SU-DHL-6 (cell line): ENCODE results near the gene ATMIN.

Source experiments
- EZH2phosphoT487 ChIP-seq: fragments of 200-600 bp; sonication (generic), shearing (Covaris generic); conservative IDR thresholded peaks from 2 replicates; pipeline ENCODE4 v1.6.1; 2018; ENCODE audit warnings: mild to moderate bottlenecking, antibody characterized with exemption, low read length, moderate library complexity, mixed read lengths
- TF ChIP-seq, protein P1 (sequence below): fragments of 200-600 bp; sonication (generic); IDR thresholded peaks from one replicate; pipeline ENCODE4 v1.5.1; 2017; ENCODE audit warnings: antibody characterized with exemption, mild to moderate bottlenecking, low read length, moderate library complexity; ENCODE audit not compliant: insufficient read depth, poor library complexity, severe bottlenecking

DNA sequence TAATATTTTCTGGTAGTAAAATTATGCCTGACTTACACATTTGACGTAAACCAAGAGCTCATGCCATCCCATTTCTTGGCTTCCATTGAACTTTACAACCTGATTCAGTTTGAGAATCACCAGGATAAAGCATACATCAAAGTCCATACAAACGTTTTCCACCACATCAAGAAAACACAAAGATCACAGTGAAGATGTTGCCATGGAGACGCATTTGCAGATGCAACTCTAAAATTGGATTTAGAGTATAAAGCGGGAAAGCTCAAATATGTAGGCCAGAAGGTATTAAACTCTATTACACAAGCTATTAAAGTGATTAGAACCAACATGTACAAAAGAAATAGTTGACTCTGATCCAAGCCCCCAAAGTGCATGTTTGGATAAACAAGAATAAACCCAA, 31.0 kb downstream of the ATMIN start:
- TF ChIP-seq, protein P1, sequence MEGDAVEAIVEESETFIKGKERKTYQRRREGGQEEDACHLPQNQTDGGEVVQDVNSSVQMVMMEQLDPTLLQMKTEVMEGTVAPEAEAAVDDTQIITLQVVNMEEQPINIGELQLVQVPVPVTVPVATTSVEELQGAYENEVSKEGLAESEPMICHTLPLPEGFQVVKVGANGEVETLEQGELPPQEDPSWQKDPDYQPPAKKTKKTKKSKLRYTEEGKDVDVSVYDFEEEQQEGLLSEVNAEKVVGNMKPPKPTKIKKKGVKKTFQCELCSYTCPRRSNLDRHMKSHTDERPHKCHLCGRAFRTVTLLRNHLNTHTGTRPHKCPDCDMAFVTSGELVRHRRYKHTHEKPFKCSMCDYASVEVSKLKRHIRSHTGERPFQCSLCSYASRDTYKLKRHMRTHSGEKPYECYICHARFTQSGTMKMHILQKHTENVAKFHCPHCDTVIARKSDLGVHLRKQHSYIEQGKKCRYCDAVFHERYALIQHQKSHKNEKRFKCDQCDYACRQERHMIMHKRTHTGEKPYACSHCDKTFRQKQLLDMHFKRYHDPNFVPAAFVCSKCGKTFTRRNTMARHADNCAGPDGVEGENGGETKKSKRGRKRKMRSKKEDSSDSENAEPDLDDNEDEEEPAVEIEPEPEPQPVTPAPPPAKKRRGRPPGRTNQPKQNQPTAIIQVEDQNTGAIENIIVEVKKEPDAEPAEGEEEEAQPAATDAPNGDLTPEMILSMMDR: no peak
- no peak for TF ChIP-seq EZH2phosphoT487
